Vagina (tissue), 2 donors: ENCODE measurements around the gene CSTB. TPM values are rescaled to one million over a fixed set of nuclear protein-coding genes. Genes with fewer than 3 reads are reported as not detected.

Source experiments
- DNase-seq, 2 donors: peaks; one replicate each; pipeline ENCODE4 v3.0.0-alpha.2; 2017; ENCODE audit errors: extremely low spot score in 2 of 2
- H3K27ac ChIP-seq: fragments of 200-600 bp; sonication (generic); one replicate; pipeline ENCODE4 v1.5.1; 2019
- H3K27me3 ChIP-seq: fragments of 200-600 bp; sonication (generic); one replicate; pipeline ENCODE4 v1.5.1; 2019
- H3K36me3 ChIP-seq, 2 donors: fragments of 200-600 bp; sonication (generic); one replicate each; pipeline ENCODE4 v1.5.1; 2017 to 2019
- H3K4me1 ChIP-seq: fragments of 200-600 bp; sonication (generic); one replicate; pipeline ENCODE4 v1.5.1; 2019
- H3K4me3 ChIP-seq, 2 donors: fragments of 200-600 bp; sonication (generic); 1 replicate in 1 of 2; 2 replicates in 1 of 2; pipeline ENCODE4 v1.5.1; 2016 to 2019
- H3K9me3 ChIP-seq: fragments of 200-600 bp; sonication (generic); one replicate; pipeline ENCODE4 v1.5.1; 2019
- POLR2A ChIP-seq, 2 donors: fragments of 450-650 bp; IDR thresholded peaks; one replicate each; pipeline ENCODE4 v1.6.1; 2017; ENCODE audit warnings: antibody characterized with exemption in 2 of 2, mild to moderate bottlenecking in 2 of 2, moderate library complexity in 2 of 2
- POLR2AphosphoS5 ChIP-seq, 2 donors: sonication (generic); formaldehyde crosslinking; IDR thresholded peaks; one replicate each; pipeline ENCODE4 v1.9.0; 2017; ENCODE audit warnings: antibody characterized with exemption in 2 of 2, mild to moderate bottlenecking in 2 of 2, low read depth in 1 of 2; ENCODE audit not compliant: insufficient read depth in 1 of 2
- intact Hi-C: fragments of 100-400 bp; cut with DNase I; formaldehyde crosslinking; loops from one replicate; pipeline ENCODE4 v1.15.1; 2023
- total RNA-seq: library from RNA; depleted of rRNA; stranded (reverse); fragments of >200 nt; gene quantifications from one replicate; pipeline ENCODE4 v1.2.3, GENCODE V29; 2016
- TF ChIP-seq, protein P1 (sequence below), 3 experiments: fragments of 450-650 bp in 2 of 3; fragments of 200-600 bp in 1 of 3; sonication (generic) in 1 of 3; IDR thresholded peaks; one replicate each; pipeline ENCODE4 v1.5.1; 2017 to 2019; ENCODE audit warnings: antibody characterized with exemption in 3 of 3, mild to moderate bottlenecking in 2 of 3, moderate library complexity in 2 of 3

CSTB gene
- total RNA-seq, 1 donor from 2014 or later, result 173 TPM

DNA sequence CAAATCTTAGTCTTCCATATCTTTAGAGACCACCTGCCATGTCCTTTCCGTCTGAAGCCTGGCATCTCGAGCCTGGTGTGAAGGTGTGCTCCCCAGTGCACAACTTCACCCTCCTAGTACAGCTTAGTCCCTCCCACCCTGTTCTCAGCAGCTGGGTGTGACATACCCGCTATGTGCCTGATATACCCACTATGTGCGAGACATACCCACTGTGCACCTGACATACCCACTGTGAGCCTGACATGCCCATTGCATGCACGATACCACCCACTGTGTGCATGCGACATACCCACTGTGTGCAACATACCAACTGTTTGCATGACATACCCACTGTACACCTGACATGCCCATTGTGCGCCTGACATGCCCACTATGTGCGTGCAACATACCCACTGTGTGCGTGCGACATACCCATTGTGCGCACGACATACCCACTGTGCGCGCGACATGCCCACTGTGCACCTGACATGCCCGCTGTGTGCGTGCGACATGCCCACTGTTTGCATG lies 10.2 kb upstream of the CSTB start:
- H3K9me3 ChIP-seq, result no peaks in the 10 kb centered on the region
- intact Hi-C loops, result no loop called here
- no peak overlapping the region for H3K4me3 ChIP-seq
- no peak for DNase-seq
- no peak for TF ChIP-seq POLR2A (IDR thresholded peaks at IDR 0.05)
- TF ChIP-seq, protein P1, sequence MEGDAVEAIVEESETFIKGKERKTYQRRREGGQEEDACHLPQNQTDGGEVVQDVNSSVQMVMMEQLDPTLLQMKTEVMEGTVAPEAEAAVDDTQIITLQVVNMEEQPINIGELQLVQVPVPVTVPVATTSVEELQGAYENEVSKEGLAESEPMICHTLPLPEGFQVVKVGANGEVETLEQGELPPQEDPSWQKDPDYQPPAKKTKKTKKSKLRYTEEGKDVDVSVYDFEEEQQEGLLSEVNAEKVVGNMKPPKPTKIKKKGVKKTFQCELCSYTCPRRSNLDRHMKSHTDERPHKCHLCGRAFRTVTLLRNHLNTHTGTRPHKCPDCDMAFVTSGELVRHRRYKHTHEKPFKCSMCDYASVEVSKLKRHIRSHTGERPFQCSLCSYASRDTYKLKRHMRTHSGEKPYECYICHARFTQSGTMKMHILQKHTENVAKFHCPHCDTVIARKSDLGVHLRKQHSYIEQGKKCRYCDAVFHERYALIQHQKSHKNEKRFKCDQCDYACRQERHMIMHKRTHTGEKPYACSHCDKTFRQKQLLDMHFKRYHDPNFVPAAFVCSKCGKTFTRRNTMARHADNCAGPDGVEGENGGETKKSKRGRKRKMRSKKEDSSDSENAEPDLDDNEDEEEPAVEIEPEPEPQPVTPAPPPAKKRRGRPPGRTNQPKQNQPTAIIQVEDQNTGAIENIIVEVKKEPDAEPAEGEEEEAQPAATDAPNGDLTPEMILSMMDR (IDR thresholded peaks at IDR 0.05), result no peak
- TF ChIP-seq POLR2AphosphoS5 (IDR thresholded peaks at IDR 0.05; ENCODE audit: insufficient read depth in 1 of 2, low read depth in 1 of 2), result no peak
- no peak overlapping the region for H3K27ac ChIP-seq
- H3K36me3 ChIP-seq, result no peaks in the 10 kb centered on the region
- peaks cover 35% of the 10 kb centered on the region for H3K4me1 ChIP-seq
- no peaks in the 10 kb centered on the region for H3K27me3 ChIP-seq

DNA sequence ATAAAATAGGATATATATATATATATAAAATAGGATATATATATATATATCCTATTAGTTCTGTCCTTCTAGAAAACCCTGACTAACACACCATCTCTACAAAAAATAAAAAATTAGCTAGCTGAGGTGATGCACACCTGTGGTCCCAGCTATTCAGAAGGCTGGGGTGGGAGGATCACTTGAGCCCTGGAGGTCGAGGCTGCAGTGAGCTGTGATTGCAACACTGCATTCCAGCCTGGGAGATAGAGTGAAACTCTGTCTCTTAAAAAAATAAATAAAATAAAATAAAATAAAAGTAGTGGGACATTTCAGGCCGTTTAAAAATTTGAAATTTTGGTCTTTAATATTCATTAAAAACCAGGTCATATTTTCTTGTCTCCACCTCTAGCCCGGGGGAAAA lies 9.0 kb upstream of the CSTB start:
- intact Hi-C loops, result no loop called here
- Histone ChIP-seq H3K9me3 (no peaks in the 10 kb centered on the region), H3K4me1 (peaks cover 23% of the 10 kb centered on the region), H3K4me3 (no peak overlapping the region), H3K27me3 (no peaks in the 10 kb centered on the region), H3K27ac (no peak overlapping the region), H3K36me3 (no peaks in the 10 kb centered on the region)
- no peak for TF ChIP-seq POLR2AphosphoS5 (IDR thresholded peaks at IDR 0.05; ENCODE audit: insufficient read depth in 1 of 2, low read depth in 1 of 2)
- TF ChIP-seq, protein P1 (IDR thresholded peaks at IDR 0.05), result no peak
- TF ChIP-seq POLR2A (IDR thresholded peaks at IDR 0.05), result no peak
- DNase-seq, result no peak

DNA sequence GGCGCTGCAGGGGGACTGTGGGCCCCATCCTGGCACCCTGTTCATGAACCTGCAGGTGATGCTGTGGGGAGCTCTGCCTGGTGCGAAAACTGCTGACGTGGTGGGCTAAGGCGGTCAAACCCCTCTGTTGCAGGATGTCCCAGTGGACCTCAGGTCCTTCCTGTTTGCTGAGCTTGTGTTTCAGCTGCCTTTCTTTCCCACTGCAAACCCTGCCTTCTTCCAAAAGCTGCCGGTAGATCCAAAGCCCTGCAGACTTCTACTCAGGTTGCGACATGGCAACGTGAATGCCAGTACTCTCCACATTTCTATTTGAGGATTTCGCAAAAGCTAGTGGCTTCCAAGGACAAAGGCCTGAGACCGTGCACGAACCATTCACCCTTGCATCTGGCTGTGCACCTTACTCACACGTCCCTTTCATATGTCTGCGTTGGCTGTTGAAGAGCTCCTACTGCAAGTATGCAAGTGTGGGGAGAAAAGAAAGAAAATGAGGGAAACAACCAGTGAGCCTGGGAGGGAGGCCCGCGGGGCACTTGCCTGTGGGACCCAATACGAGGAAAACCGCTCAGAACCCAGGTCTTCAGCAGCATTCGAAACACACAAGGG lies 7.1 kb upstream of the CSTB start:
- H3K4me1 ChIP-seq, result peaks cover 13% of the 10 kb centered on the region
- intact Hi-C loops, result no loop called here
- no peaks in the 10 kb centered on the region for H3K36me3 ChIP-seq
- no peaks in the 10 kb centered on the region for H3K27me3 ChIP-seq
- DNase-seq, result no peak
- no peak overlapping the region for H3K4me3 ChIP-seq
- no peaks in the 10 kb centered on the region for H3K9me3 ChIP-seq
- TF ChIP-seq POLR2AphosphoS5 (IDR thresholded peaks at IDR 0.05; ENCODE audit: insufficient read depth in 1 of 2, low read depth in 1 of 2) (no peak), POLR2A (IDR thresholded peaks at IDR 0.05) (no peak)
- TF ChIP-seq, protein P1 (IDR thresholded peaks at IDR 0.05), result no peak
- H3K27ac ChIP-seq, result no peak overlapping the region

DNA sequence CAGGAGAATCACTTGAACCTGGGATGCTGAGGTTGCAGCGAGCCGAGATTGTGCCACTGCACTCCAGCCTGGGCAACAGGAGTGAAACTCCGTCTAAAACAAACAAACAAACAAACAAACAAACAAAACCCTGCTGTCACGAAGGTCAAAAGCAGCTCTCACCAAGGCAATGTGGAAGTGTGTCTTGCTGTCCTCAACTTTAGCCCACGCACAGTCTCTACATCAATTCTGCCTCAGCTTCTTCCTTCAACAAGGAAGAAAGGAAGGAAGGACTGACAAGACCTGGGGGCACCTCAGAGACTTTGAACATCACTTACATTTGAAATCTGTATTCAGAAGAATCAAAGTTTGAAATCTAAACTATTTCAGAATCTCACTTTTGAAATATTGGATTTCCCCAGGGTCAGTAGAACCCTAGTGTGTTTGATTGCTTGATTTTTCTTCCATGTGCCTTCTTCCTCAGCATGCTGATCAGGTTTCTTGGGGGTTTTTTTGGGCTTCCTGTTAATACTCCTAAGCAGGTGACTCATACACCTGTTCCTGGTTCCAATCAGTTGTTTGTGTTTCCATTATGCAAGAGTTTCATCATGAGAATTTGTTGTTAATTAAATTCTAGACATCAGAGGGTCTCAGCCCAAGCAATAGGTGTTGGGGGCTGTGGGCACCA lies 6.5 kb upstream of the CSTB start:
- intact Hi-C loops, result no loop called here
- Histone ChIP-seq H3K4me1 (peaks cover 13% of the 10 kb centered on the region), H3K4me3 (no peak overlapping the region), H3K36me3 (no peaks in the 10 kb centered on the region), H3K27me3 (no peaks in the 10 kb centered on the region), H3K27ac (no peak overlapping the region), H3K9me3 (no peaks in the 10 kb centered on the region)
- DNase-seq, result no peak
- TF ChIP-seq POLR2AphosphoS5 (IDR thresholded peaks at IDR 0.05; ENCODE audit: insufficient read depth in 1 of 2, low read depth in 1 of 2) (peak in 1 of 2 donors; percentile 43), POLR2A (IDR thresholded peaks at IDR 0.05) (no peak)
- TF ChIP-seq, protein P1 (IDR thresholded peaks at IDR 0.05), result no peak

DNA sequence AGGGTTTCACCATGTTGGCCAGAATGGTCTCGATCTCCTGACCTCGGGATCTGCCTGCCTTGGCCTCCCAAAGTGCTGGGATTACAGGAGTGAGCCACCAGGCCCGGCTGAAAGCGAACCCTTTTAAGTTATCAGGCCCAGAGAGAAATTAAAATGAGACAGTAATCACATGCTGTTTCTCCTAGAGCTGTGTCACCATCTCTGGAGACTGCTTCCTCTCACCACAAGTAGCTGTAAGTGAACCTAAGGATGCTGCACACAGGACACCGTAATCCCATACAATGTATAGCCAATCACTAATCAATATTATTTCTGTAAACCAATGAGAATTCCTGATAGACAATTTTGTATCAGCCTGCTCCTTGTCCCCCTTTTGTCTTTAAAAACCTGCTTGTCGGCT lies 5.7 kb upstream of the CSTB start:
- TF ChIP-seq POLR2A (IDR thresholded peaks at IDR 0.05) (no peak), POLR2AphosphoS5 (IDR thresholded peaks at IDR 0.05; ENCODE audit: insufficient read depth in 1 of 2, low read depth in 1 of 2) (no peak)
- TF ChIP-seq, protein P1 (IDR thresholded peaks at IDR 0.05), result no peak
- no peaks in the 10 kb centered on the region for H3K36me3 ChIP-seq
- no peaks in the 10 kb centered on the region for H3K9me3 ChIP-seq
- H3K4me1 ChIP-seq, result peaks cover 13% of the 10 kb centered on the region
- H3K4me3 ChIP-seq, result no peak overlapping the region
- no peak overlapping the region for H3K27ac ChIP-seq
- H3K27me3 ChIP-seq, result no peaks in the 10 kb centered on the region
- no peak for DNase-seq
- intact Hi-C loops, result no loop called here
